OCI-LY1 (cell line): ENCODE measurements around the gene ZXDC.

Experiments used
- H2AFZ ChIP-seq: fragments of 200-600 bp; sonication (generic), shearing (Covaris generic); 2 replicates; pipeline ENCODE4 v1.6.0; 2014; ENCODE audit warnings: antibody characterized with exemption, mild to moderate bottlenecking, low read length
- H3F3A ChIP-seq: fragments of 200-600 bp; sonication (generic), shearing (Covaris generic); 2 replicates; pipeline ENCODE4 v1.6.0; 2014; ENCODE audit warnings: mild to moderate bottlenecking, antibody characterized with exemption, low read length, moderate library complexity; ENCODE audit not compliant: insufficient read depth
- H3K27ac ChIP-seq: fragments of 200-600 bp; sonication (generic); 2 replicates; pipeline ENCODE4 v1.5.1; 2014; ENCODE audit warnings: low read length, mixed run types, mild to moderate bottlenecking, low read depth; ENCODE audit not compliant: poor library complexity, severe bottlenecking
- H3K27me3 ChIP-seq: fragments of 200-600 bp; sonication (generic); 2 replicates; pipeline ENCODE4 v1.6.0; 2014; ENCODE audit warnings: antibody characterized with exemption, mild to moderate bottlenecking, low read length, moderate library complexity; ENCODE audit not compliant: insufficient read depth
- H3K36me3 ChIP-seq: fragments of 200-600 bp; sonication (generic); 2 replicates; pipeline ENCODE4 v1.6.1; 2014; ENCODE audit warnings: mild to moderate bottlenecking, antibody characterized with exemption, low read length, moderate library complexity, mixed read lengths; ENCODE audit not compliant: insufficient read depth
- H3K4me1 ChIP-seq: fragments of 200-600 bp; sonication (generic); 2 replicates; pipeline ENCODE4 v1.5.1; 2014; ENCODE audit warnings: mild to moderate bottlenecking, low read length, moderate library complexity; ENCODE audit not compliant: insufficient read depth, severe bottlenecking
- H3K4me2 ChIP-seq: fragments of 200-600 bp; sonication (generic), shearing (Covaris generic); 2 replicates; pipeline ENCODE4 v1.6.1; 2014; ENCODE audit warnings: low read length
- H3K4me3 ChIP-seq: fragments of 200-600 bp; sonication (generic); 2 replicates; pipeline ENCODE4 v1.5.1; 2014; ENCODE audit warnings: low read length, low read depth, mild to moderate bottlenecking, mixed read lengths; ENCODE audit not compliant: poor library complexity, severe bottlenecking
- H3K79me2 ChIP-seq: fragments of 200-600 bp; shearing (Covaris generic); 2 replicates; pipeline ENCODE4 v1.6.1; 2016; ENCODE audit warnings: mixed run types, low read length, mixed read lengths; ENCODE audit not compliant: insufficient read depth
- H3K9ac ChIP-seq: fragments of 200-600 bp; sonication (generic), shearing (Covaris generic); 2 replicates; pipeline ENCODE4 v1.6.1; 2014; ENCODE audit warnings: mild to moderate bottlenecking, low read length, mixed read lengths
- H3K9me2 ChIP-seq: fragments of 200-600 bp; sonication (generic), shearing (Covaris generic); 2 replicates; pipeline ENCODE4 v1.6.1; 2014; ENCODE audit warnings: low read depth, mild to moderate bottlenecking, low read length, mixed read lengths
- H3K9me3 ChIP-seq: fragments of 200-600 bp; shearing (Covaris generic); 2 replicates; pipeline ENCODE4 v1.6.1; 2014; ENCODE audit warnings: low read length, mixed read lengths
- H4K20me1 ChIP-seq: fragments of 200-600 bp; sonication (generic), shearing (Covaris generic); 2 replicates; pipeline ENCODE4 v1.6.0; 2016; ENCODE audit warnings: mild to moderate bottlenecking, low read length; ENCODE audit not compliant: insufficient read depth
- EZH2 ChIP-seq: fragments of 200-600 bp; sonication (generic), shearing (Covaris generic); IDR thresholded peaks from 2 replicates; pipeline ENCODE4 v1.8.0; 2017; ENCODE audit warnings: borderline replicate concordance, mixed run types, mild to moderate bottlenecking, antibody characterized with exemption, low read length, moderate library complexity, mixed read lengths
- TF ChIP-seq, protein P1 (sequence below): fragments of 200-600 bp; sonication (generic), shearing (Covaris generic); IDR thresholded peaks from 2 replicates; pipeline ENCODE4 v1.5.1; 2017; ENCODE audit warnings: mild to moderate bottlenecking, antibody characterized with exemption, low read length, moderate library complexity, mixed read lengths

ZXDC gene

DNA sequence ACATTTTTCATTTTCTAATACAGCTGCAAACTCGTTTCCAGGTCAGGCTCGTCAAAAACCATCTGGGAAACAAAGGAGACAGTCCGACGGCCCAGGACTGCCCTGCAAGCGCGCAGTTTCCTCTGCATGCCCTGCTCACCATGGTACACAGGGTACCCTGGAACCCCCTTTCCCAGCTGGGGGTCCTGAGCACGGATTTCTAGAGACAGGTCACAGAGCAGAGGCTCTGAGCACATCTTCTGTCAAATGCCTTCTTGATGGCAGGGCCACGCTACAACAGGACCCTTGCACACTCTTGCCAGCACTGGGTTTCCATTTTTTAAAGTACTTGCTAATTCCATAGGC lies 8.1 kb downstream of the ZXDC start:
- no peak for TF ChIP-seq EZH2
- TF ChIP-seq, protein P1, sequence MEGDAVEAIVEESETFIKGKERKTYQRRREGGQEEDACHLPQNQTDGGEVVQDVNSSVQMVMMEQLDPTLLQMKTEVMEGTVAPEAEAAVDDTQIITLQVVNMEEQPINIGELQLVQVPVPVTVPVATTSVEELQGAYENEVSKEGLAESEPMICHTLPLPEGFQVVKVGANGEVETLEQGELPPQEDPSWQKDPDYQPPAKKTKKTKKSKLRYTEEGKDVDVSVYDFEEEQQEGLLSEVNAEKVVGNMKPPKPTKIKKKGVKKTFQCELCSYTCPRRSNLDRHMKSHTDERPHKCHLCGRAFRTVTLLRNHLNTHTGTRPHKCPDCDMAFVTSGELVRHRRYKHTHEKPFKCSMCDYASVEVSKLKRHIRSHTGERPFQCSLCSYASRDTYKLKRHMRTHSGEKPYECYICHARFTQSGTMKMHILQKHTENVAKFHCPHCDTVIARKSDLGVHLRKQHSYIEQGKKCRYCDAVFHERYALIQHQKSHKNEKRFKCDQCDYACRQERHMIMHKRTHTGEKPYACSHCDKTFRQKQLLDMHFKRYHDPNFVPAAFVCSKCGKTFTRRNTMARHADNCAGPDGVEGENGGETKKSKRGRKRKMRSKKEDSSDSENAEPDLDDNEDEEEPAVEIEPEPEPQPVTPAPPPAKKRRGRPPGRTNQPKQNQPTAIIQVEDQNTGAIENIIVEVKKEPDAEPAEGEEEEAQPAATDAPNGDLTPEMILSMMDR = no peak
- Histone ChIP-seq H4K20me1 (no peaks in the 10 kb centered on the region), H3K9me3 (no peaks in the 10 kb centered on the region), H3K9ac (no peak overlapping the region), H3K27ac (no peak overlapping the region), H3K4me1 (peaks cover 8% of the 10 kb centered on the region), H3K9me2 (no peaks in the 10 kb centered on the region), H3K27me3 (no peaks in the 10 kb centered on the region), H3K4me2 (no peak overlapping the region), H3K79me2 (no peaks in the 10 kb centered on the region), H3K36me3 (peaks cover 95% of the 10 kb centered on the region), H3F3A (no peaks in the 10 kb centered on the region), H2AFZ (no peak overlapping the region), H3K4me3 (no peak overlapping the region)

DNA sequence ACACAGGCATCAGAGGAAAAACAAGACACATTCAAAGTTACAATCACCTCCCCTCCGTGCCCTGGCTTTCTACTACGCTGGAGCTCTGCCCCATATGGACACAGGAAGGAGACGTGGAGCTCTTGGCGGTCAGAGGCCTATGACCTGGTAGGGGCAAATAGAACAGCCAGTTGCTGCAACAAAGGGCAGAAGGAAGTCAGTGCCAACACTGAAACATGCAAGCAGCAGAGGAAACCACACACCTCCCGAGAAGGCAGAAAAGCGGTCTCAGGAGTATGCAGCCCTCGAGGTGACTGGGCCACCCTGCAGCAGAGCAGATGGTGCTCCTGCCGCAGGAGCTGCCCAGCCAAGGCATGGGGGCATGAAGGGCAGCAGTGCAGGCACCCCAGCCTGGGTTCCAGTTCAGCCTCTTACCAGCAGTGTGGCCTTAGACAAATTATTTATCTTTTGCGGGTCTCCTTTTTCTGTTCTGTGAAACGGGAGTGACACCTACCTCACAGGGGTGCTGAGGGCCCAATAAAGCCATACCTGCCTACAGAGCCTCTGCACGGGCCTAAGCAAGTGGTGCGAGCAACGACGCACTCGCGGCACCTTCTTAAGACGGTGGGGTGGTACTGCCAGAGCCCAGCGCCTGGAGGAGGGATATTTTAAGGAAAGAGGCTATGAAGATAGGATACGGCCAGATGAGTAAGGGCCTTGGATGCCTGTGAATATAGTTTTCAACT lies 8.6 kb downstream of the ZXDC start:
- H3K4me2 ChIP-seq = no peak overlapping the region
- H2AFZ ChIP-seq = no peak overlapping the region
- no peak overlapping the region for H3K27ac ChIP-seq
- no peak overlapping the region for H3K9ac ChIP-seq
- no peaks in the 10 kb centered on the region for H3K27me3 ChIP-seq
- H3K4me3 ChIP-seq = no peak overlapping the region
- no peaks in the 10 kb centered on the region for H3F3A ChIP-seq
- H3K36me3 ChIP-seq = peaks cover 97% of the 10 kb centered on the region
- no peaks in the 10 kb centered on the region for H3K9me3 ChIP-seq
- H3K9me2 ChIP-seq = no peaks in the 10 kb centered on the region
- peaks cover 3% of the 10 kb centered on the region for H3K4me1 ChIP-seq
- TF ChIP-seq, protein P1 = no peak
- TF ChIP-seq EZH2 = no peak
- no peaks in the 10 kb centered on the region for H3K79me2 ChIP-seq
- H4K20me1 ChIP-seq = no peaks in the 10 kb centered on the region

DNA sequence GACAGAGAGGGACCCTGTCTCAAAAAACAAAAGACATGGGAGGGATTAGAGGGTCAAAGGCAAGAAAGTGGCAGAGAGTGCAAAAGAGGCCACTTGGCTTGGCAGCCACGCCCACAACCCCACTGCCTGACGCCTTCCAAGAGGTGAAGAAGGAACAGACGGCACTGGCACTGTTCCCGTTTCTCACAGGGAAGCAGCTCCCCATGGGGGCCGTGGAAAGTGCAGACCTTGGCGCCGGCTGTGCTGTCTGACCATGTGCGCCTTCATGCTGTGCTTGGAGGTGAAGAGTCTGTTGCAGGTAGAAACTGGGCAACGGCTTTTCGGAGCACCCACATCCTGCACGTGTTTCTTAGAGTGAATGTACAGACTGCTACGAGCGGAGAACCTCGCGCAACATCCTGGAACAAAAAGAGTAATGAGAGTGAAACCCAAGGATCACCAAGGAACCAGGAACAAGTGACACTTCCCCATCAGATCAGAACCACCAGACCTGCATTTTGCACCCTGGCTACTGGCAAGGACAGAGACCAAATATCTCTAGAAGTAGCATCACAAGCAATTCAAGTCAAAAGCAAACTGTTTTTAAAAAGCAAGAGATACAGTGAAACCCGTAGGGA lies 9.7 kb downstream of the ZXDC start:
- no peak for TF ChIP-seq EZH2
- TF ChIP-seq, protein P1 = no peak
- peaks cover 97% of the 10 kb centered on the region for H3K36me3 ChIP-seq
- no peaks in the 10 kb centered on the region for H3K4me1 ChIP-seq
- H3K9me2 ChIP-seq = no peaks in the 10 kb centered on the region
- no peaks in the 10 kb centered on the region for H3F3A ChIP-seq
- H3K79me2 ChIP-seq = no peaks in the 10 kb centered on the region
- H2AFZ ChIP-seq = no peak overlapping the region
- no peaks in the 10 kb centered on the region for H3K9me3 ChIP-seq
- no peaks in the 10 kb centered on the region for H4K20me1 ChIP-seq
- no peak overlapping the region for H3K9ac ChIP-seq
- no peaks in the 10 kb centered on the region for H3K27me3 ChIP-seq
- no peak overlapping the region for H3K4me2 ChIP-seq
- H3K27ac ChIP-seq = no peak overlapping the region
- no peak overlapping the region for H3K4me3 ChIP-seq
